ELF-1 (cell line): Measurements from ENCODE around the gene FRS2.

ENCODE experiments used
- DNase-seq: peaks from one replicate; pipeline ENCODE4 v3.0.0-alpha.2; 2016; ENCODE audit warnings: low read depth, low spot score

Gene FRS2

DNA sequence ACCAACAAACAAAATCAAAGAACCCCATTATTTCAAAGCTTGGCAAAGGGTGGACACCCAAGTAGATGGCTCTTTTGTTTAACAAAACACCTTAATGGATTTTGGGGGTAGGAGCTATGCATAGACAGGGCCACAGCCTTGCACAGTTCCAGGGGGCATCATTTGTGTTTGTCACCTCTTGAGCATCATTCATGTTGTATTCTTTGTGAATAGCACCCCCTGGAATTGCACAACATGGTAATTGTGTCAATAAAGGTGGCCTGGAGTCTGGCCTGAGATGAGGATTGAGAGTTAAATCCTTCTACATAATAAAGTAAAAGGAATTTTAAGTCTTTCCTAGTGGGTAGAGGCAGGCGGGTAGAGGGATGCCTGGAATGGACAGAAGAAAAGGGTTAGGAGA lies 3.3 kb upstream of the FRS2 start:
- DNase-seq = no peak

DNA sequence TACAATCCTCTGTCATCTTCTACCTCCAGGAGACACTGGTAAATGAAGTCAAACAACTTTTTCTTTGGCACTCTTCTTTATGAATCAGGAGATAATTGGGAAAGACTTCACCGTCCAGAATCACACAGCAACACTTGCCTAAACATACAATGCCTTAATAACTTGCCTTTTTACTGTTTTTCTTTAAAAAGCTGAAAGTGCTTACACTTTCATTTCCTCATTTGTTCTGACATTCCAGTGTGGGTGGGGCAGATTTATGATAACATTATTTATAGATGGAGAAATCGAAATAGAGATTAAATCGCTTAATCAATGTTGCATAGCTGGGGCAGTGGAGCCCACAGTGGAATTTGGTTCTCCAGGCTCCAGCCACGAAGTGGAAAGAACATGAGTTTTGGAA lies 2.8 kb upstream of the FRS2 start:
- no peak for DNase-seq

DNA sequence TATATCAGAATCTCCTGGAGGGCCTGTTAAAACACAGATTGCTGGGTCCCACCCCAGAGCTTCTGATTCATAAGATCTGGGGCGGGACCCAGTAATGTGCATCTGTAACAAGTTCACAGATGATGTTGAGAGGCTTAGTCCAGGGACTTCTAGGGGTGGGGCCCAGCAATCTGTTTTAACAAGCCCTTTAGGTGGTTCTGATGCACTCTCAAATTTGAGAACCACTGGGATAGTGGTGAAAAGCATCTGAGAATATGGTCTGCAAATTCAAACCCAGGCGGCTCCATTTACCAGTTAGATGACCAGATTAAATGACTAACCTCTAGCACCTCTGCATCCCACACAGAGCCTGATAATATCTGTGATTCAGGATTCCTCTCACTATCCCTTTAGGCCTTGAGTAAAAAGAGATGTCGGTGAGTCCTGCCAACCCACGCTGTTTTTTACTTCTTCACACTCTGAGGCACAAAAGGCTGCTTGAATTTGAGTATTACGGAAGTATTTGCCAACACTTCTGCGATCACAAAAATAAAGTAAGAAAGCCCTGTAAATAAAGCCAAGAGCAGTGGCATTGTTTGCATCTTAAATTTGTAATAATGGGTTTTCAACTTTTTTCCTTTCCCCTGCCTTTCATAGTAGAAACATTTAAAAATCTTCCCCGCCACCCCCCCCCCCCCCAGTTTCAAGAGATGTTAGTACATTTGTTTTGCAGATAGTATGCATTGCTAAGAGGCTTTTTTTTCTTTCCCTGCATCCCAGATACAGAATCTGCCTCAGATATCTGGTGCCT lies 1.8 kb upstream of the FRS2 start:
- no peak for DNase-seq

DNA sequence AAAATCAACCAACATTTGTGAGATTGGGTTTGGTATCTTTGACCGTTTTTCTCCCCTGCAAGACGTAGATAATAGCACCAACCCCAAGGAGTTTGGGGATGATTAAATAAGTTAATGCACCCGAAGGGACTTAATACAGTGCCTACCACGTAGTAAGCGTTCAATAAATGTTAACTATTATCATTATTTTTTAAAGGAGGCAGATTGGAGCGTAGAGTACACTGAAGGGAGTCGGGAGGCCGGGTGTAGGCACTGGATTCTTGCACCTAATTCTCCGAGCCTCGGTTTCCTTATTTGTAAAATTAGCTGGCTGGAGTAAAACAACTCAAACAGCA lies 367 bp upstream of the FRS2 start:
- DNase-seq = no peak

DNA sequence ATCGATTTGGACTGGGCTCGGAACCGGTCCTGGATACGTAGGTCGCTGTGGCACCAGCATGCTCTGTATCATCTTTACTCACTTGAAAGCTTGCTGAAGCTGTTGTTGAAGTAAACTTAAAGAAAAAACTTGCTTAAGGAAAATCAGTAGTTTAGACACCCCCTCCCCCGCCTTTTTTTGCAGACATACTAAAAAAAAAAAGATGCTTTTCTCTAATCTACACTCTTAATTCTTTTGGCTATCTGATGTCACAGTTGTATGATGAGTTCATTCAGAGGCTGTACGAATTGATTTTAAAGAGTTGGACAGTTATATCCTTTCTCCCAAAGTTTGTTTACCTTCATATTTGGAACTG lies 865 bp downstream of the FRS2 start:
- no peak for DNase-seq

DNA sequence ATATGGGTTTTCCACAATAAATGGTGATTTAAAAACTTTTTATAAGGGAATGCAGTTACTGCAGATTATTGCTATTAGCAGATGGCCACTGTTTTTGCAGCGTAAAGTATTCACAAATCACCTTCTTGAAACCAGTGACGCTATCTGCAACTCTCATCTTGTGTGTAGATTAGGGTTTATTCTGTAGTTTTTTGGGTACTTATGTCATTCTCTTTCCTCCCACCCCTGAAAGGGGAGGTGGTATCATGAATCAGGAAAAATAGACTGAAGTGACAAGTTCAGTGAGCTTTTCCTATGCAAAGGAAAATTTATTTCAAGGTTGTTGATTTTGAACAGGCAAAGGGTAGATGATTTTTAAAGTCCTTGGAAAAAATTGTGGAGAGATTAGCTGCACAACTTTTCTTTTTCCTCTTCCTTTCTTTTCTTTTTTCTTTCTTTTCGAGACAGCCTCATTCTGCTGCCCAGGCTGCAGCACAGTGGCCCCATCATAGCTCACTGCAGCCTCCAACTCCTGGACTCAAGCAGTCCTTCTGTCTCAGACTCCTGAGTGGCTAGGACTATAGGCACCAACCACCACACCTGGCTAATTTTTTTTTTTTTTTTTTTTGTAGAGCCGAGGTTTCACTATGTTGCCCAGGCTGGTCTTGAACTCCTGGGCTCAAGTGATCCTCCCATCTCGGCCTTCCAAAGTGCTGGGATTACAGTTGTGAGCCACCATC lies 1.6 kb downstream of the FRS2 start:
- no peak for DNase-seq

DNA sequence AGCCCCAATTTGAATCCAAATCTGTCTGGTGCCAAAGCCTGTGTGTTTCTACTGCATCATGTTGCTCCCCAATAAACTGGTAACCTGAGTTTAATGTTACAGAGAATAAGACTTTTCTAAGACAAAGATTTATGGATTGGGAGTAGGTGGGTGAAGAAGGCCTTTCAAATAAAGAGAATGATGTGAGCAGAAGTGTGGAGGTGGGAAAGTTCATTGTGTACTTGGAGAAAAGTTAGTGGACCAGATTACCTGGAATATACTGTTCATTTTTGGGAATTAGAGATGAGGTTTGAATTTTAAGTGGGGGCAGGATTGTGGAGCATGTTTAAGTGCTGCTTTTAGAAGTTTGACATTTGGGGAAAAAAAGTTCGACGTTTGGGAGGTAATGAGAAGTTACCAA lies 3.1 kb downstream of the FRS2 start:
- DNase-seq = no peak

DNA sequence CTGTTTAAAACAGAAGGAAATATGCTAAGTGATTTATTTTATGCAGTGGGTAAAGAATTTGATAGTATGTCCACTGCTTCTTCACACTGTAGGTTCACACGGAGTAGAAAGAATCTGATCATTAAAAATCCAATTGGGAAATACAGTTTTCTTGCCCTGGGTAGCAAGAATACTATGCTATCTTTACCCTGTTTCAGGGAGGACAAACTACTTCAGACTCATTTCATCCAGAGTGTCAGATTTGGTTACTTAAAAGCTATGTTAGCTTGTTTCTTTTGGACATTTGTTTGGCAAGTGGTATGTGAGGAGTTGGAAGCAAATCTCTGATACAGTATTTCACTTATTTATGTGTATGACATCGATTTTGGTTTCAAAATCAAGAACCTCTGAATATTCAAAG lies 4.3 kb downstream of the FRS2 start:
- DNase-seq = no peak

DNA sequence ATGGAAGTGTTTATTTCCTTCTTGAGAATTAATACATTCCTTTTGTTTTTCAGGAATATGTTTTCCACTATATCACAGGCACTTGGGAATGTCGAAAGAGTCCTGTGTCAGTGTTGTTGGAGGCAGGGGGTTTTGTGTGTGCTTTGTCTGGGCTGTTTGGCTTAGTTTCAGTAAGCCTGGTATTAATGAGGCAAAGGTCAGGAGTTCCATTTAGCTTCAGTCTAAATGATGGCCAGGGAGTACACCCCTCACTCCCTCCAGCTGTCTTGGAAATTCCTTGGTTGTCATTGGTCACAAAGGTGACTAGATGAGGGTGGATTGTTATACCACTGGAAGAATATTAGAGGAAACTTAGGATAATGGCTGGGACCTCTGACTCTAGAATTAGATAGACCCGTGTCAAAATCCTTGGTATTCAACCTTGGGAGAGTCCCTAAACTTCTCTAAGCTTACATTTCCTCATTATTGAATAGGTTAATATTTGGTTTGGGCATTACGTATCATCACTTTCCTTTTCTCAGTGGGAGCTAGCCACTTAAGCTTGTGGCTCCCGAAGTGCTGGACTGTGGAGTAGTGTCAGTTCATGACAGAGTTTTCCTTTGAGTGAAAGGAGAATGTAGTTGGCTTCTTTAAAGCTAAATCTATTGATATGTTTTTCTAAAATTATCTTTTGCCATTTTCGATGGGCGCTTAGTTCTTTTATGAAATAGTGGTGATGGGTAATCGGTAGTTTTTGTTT lies 5.2 kb downstream of the FRS2 start:
- peak; percentile 30 for DNase-seq

DNA sequence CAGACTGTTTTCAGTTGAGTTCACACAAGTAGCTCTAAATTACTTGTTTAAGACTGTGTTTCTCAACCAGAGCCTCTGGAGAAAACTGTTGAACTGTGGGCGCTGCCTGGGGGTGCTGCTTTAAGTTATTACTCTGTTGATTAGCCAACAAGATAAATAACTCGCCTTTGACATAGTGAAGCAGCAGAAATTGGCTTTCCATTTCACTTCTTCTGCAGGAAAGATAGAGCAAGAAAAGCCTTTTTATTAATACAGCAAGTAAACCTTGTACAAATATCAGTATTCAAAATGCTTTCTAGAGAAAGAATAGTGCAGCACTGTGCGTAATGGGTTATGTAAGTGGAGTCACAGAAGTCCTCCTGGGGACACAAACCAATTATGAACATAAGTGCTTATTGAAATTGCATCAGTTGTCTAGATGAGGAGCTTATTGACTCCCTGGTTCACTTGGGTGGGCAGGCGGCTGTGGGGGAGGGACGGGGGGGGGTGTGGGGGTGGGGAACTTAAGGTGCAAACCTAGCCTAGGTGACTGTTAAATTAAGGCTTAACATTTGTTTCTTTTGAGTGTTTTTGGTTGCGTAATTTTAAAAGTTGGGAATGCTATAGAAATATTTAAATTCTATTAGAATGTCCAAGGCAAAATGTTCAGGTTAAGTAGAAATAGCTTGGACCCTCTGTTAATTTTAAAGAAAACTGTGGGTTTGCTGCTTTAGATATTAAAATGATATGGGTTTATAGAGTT lies 6.3 kb downstream of the FRS2 start:
- DNase-seq = no peak

DNA sequence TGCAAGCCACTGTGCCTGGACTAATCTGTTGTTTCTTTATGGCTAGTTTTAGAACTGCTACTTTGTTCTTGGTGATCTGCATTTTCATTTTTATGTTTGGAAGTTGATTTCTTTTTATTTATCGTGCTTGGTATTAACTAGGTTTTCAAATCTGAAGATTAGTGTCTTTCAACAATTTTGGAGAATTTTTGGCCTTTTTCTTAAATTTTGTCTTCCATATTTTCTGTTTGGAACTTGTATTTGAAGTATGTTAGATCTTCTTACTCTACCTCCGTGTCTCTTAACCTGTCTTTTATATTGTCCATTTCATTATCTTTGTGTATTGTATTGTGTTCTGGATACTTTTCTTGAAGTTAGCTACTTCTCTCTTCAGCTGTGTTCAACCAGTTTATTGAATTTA lies 9.5 kb downstream of the FRS2 start:
- DNase-seq = no peak

DNA sequence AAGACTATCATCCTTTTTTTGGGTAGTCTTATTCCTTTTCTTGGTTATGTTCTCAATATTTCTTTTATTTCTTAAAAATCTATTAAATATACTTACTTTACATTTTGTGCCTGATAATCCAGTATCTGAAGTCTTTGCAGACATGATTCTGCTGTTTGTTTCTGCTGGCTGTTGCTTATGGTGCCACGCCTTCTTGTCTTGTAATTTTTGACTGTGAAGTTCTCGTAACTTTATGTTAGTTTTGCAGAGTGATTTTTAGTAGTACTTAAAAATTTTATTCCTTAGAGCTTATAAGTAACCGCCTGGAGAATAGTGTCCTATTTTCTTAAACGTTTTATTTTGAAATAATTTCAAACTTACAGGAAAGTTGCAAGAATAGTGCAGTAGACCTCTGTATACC lies 10.5 kb downstream of the FRS2 start:
- no peak for DNase-seq

DNA sequence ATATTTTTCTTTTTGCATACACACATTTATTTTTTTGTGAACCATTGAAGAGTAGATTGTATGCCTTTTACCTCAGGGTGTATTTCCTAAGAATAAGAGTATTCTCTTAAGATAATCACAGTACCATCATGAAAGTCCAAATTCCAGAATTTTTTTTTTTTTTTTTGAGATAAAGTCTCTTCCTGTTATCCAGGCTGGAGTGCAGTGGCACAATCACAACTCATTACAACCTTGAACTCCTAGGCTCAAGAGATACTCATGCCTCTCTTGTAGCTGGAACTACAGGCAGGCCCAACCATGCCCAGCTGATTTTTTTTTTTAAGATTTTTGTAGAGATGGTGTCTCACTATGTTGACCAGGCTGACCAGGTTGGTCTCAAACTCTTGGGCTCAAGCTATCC lies 10.9 kb downstream of the FRS2 start:
- DNase-seq = no peak

DNA sequence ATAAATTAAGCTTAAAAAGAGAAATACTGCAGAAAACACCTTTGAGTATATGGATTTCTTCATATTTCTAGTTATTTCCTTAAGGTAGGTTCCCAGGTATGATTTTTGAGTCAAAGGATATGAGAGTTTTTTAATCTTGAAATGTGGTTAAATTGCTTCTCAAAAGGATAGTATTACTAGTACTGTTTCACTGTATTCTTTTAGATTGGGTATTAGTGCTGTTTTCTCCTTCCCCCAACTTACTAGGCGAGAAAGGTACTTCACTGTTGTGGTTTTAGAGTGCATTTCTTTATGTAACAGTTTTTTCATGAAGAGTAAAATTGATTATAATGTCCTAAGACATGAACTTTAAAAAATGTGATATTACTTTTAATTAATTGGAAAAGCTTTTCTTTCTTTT lies 13.5 kb downstream of the FRS2 start:
- DNase-seq = no peak

DNA sequence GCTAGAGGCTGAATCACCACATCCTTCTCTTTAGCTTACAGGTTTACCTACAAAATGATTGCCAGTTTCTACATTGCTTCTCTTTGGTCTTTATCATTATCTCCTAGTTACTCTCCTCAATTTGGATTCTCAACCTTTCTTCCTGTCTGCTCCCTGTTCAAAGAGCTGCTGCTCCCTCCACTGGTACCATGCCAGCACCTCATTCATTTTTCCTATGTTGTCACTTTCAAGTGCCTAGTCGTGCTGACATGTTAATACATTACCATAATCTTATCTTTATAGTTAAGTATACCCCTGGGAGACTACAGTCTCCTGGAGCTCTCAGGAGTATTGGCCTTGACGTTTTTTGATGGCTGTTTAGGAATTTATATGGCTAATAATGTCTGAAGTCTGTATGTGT lies 14.2 kb downstream of the FRS2 start:
- DNase-seq = no peak

DNA sequence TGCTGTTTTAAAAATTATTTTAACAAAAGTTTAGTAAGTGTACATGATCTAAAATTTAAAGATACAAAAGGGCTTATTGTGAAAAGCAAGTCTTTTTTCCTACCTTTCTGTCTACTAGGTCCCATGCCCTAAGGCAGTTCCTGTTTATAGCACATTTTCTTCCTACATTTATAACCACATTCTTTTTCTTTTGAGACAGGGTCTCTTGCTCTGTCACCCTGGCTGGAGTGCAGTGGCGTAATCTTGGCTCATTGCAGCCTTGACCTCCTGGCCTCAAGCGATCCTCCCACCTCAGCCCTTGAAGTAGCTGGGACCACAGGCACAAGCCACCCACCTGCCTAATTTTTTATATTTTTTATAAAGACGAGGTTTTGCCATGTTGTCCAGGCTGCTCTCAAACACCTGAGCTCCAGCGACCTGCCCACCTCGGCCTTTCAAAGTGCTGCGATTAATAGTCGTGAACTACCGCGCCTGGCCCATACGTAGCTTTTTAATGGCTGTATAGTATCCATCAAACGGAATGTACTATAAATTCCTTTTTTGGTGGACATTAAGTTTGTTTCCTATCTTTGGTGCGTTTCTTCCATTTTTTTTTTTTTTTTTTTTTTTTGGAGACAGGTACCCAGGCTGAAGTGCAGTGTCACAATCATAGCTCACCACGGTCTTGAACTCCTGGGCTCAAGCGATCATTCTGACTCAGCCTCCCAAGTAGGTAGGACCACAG lies 20.9 kb downstream of the FRS2 start:
- peak; percentile 16 for DNase-seq

DNA sequence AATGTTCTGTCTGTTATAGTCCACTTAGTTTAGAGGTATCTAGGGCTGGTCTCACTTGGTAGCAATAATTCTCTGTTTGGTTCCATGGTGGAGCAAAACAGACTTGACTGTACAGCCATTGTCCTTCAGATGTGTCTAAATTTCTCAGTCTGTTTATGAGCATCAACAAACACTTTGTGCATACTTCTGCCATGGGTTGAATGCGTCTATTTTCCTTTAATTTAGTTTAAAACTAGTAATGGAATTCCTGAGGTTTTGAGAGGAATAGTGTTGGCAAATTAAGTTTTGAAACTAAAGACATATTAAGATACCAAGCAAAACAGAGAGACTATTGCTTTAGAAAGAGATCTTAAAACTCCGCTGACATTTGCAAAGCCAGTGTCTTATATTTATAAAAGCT lies 22.6 kb downstream of the FRS2 start:
- DNase-seq = no peak

DNA sequence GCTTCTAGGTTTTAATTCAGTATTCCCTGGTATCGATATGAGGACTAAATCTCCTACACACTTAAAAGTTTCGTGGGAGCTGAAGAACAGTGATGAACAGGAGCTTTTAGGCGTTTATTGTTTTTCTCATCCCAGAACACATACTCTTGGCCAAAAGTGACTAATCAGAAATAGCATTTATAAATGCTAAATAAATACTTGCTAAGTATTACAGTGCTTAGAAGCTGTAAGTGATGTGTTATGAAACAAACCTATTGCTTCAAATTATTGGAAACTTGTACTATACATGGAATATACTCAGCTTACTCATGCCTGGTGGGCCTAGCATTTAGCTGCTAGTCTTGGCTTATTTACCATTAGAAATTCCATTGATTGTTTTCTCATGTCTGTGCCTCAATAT lies 24.9 kb downstream of the FRS2 start:
- DNase-seq = no peak

DNA sequence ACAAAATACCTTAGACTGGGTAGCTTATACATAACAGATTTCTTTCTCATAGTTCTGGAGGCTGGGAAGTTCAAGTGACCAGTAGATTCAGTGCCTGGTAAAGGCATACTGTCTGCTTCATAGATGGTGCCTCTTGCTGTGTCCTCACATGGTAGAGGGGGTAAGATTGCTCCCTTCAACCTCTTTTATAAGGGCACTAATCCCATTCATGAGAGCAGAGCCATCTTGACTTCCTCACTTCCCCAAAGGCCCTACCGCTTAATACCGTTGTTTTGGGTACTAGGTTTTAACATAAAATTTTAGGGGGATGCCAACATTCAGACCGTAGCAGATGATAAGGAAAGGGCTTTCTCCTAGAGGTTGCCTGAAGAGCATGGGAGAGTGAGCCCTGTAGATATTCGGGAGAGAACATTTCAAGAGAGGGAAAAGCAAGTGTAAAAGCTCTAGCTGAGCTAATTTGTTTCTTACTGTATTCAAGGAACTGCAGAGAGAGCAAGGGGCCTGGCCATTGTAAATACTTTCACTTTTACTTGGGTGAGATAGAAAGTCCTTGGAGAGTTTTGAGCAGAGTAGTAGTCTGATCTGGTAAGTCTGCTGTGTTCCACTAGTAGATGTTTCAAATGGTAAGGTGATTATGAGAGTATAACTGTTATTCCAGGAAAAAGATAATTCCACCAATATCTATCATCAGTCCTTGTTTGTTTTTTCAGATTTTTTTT lies 27.3 kb downstream of the FRS2 start:
- no peak for DNase-seq

DNA sequence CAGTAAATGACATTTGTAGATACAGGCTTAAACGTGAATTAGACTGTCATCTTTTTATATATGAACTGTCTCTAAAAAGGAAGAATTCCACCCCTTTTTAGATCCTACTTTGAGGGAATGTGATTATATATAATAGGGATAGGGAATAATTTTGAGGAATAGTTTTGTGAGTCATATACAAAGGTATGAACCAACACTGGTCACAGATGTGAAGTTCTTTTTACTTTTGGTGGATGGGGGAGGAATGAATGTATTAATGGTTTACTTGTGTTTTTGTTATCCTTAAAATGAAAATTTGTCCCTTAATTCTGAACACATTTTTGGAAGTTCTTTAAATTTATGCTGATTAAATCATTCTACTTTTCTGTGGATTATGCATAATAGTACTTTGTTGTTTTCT lies 30.4 kb downstream of the FRS2 start:
- DNase-seq = no peak
